GM21737 (cell line): Measurements from ENCODE around the gene ATXN7L1.
"Not testable (repeated sequence)": the region's sequence is repeated elsewhere in the genome, so short reads cannot be mapped to it uniquely, and the experiment has no call there.

Experiments used
- ATAC-seq: cut with Tn5 transposase; IDR thresholded peaks from one replicate; pipeline ENCODE4 v1.9.1; 2021; ENCODE audit warnings: mild to moderate bottlenecking, moderate library complexity; ENCODE audit not compliant: unreplicated experiment

The ATXN7L1 gene

GRCh38 chr7:105894131-105894530 is 17.7 kb upstream of the ATXN7L1 start:
- ATAC-seq = no peak

- no peak for ATAC-seq
Measured at GRCh38 chr7:105892387-105892786, 16.0 kb upstream of the ATXN7L1 start.

GRCh38 chr7:105890290-105890997 is 14.0 kb upstream of the ATXN7L1 start:
- ATAC-seq = no peak

GRCh38 chr7:105887569-105888189 is 11.3 kb upstream of the ATXN7L1 start:
- no peak for ATAC-seq

- no peak for ATAC-seq
Measured at GRCh38 chr7:105886776-105887175, 10.4 kb upstream of the ATXN7L1 start.

GRCh38 chr7:105885387-105886111 is 9.2 kb upstream of the ATXN7L1 start:
- no peak for ATAC-seq

GRCh38 chr7:105883179-105883578 is 6.8 kb upstream of the ATXN7L1 start:
- not testable (repeated sequence) for ATAC-seq

- no peak for ATAC-seq
Measured at GRCh38 chr7:105881439-105881838, 5.0 kb upstream of the ATXN7L1 start.

- ATAC-seq = no peak
Measured at GRCh38 chr7:105880571-105881330, 4.4 kb upstream of the ATXN7L1 start.

GRCh38 chr7:105879782-105880181 is 3.4 kb upstream of the ATXN7L1 start:
- no peak for ATAC-seq

GRCh38 chr7:105878746-105879605 is 2.6 kb upstream of the ATXN7L1 start:
- no peak for ATAC-seq

- ATAC-seq = no peak
Measured at GRCh38 chr7:105877736-105878135, 1.3 kb upstream of the ATXN7L1 start.

GRCh38 chr7:105876964-105877601 is 684 bp upstream of the ATXN7L1 start:
- no peak for ATAC-seq

GRCh38 chr7:105875505-105875904 is 894 bp downstream of the ATXN7L1 start:
- no peak for ATAC-seq

- no peak for ATAC-seq
Measured at GRCh38 chr7:105874055-105874454, 2.3 kb downstream of the ATXN7L1 start.

- ATAC-seq = no peak
Measured at GRCh38 chr7:105872491-105872890, 3.9 kb downstream of the ATXN7L1 start.

GRCh38 chr7:105871142-105871541 is 5.3 kb downstream of the ATXN7L1 start:
- no peak for ATAC-seq

- no peak for ATAC-seq
Measured at GRCh38 chr7:105866102-105866801, 10.1 kb downstream of the ATXN7L1 start.

- no peak for ATAC-seq
Measured at GRCh38 chr7:105863876-105864275, 12.5 kb downstream of the ATXN7L1 start.
